GM19025 (cell line): ENCODE measurements around the gene ADISSP.

Source experiments
- ATAC-seq: cut with Tn5 transposase; IDR thresholded peaks from one replicate; pipeline ENCODE4 v1.9.1; 2021; ENCODE audit warnings: mild to moderate bottlenecking, low read depth, moderate library complexity; ENCODE audit not compliant: unreplicated experiment

The ADISSP gene

GRCh38 chr20:3723284-3723683 lies 44.3 kb downstream of the ADISSP start:
- no peak for ATAC-seq

- no peak for ATAC-seq
Measured at GRCh38 chr20:3721912-3722311, 45.6 kb downstream of the ADISSP start.

- ATAC-seq, result no peak
Measured at GRCh38 chr20:3720626-3721025, 46.9 kb downstream of the ADISSP start.

- no peak for ATAC-seq
Measured at GRCh38 chr20:3720068-3720467, 47.5 kb downstream of the ADISSP start.

GRCh38 chr20:3719046-3719445 lies 48.5 kb downstream of the ADISSP start:
- ATAC-seq, result no peak

- no peak for ATAC-seq
Measured at GRCh38 chr20:3716195-3716834, 51.2 kb downstream of the ADISSP start.

- no peak for ATAC-seq
Measured at GRCh38 chr20:3714092-3714491, 53.5 kb downstream of the ADISSP start.

- no peak for ATAC-seq
Measured at GRCh38 chr20:3712279-3712873, 55.2 kb downstream of the ADISSP start, which contains the start of gene SIGLEC1. SIGLEC1 (minus strand) TSS chr20:3712600; CDS start chr20:3707128, 5,472 bp downstream.

GRCh38 chr20:3711484-3711941 lies 56.0 kb downstream of the ADISSP start:
- no peak for ATAC-seq

GRCh38 chr20:3710703-3711483 lies 56.7 kb downstream of the ADISSP start:
- no peak for ATAC-seq

GRCh38 chr20:3710011-3710466 lies 57.5 kb downstream of the ADISSP start:
- ATAC-seq, result no peak

- no peak for ATAC-seq
Measured at GRCh38 chr20:3707508-3707899, 60.0 kb downstream of the ADISSP start.

GRCh38 chr20:3706774-3707507 lies 60.6 kb downstream of the ADISSP start:
- no peak for ATAC-seq

- ATAC-seq, result no peak
Measured at GRCh38 chr20:3705970-3706739, 61.4 kb downstream of the ADISSP start.

GRCh38 chr20:3705491-3705969 lies 62.0 kb downstream of the ADISSP start:
- no peak for ATAC-seq

GRCh38 chr20:3704087-3704486 lies 63.5 kb downstream of the ADISSP start:
- no peak for ATAC-seq
